Left ventricle myocardium inferior (tissue), 1 donor: ENCODE measurements around the gene USP4. TPM values are rescaled to one million over a fixed set of nuclear protein-coding genes. Genes with fewer than 3 reads are reported as not detected.
"Not testable (repeated sequence)": the region's sequence is repeated elsewhere in the genome, so short reads cannot be mapped to it uniquely, and the experiment has no call there.

Source experiments
- DNase-seq: peaks from one replicate; pipeline ENCODE4 v3.0.0-alpha.2; 2020
- H3K27ac ChIP-seq: fragments of 200-600 bp; replicated peaks from 2 replicates; pipeline ENCODE4 v1.8.0; 2021
- H3K27me3 ChIP-seq: fragments of 200-600 bp; 2 replicates; pipeline ENCODE4 v1.8.0; 2021; ENCODE audit warnings: low read depth
- H3K36me3 ChIP-seq: fragments of 200-600 bp; 2 replicates; pipeline ENCODE4 v1.8.0; 2021
- H3K4me1 ChIP-seq: fragments of 200-600 bp; 2 replicates; pipeline ENCODE4 v1.8.0; 2021
- H3K4me3 ChIP-seq: fragments of 200-600 bp; 2 replicates; pipeline ENCODE4 v1.8.0; 2021; ENCODE audit warnings: mild to moderate bottlenecking, moderate library complexity
- H3K9me3 ChIP-seq: fragments of 200-600 bp; replicated peaks from 2 replicates; pipeline ENCODE4 v1.8.0; 2021
- CTCF ChIP-seq: fragments of 200-600 bp; IDR thresholded peaks from 2 replicates; pipeline ENCODE4 v1.8.0; 2021; ENCODE audit warnings: antibody characterized with exemption, mild to moderate bottlenecking, borderline replicate concordance
- intact Hi-C: fragments of 100-400 bp; cut with micrococcal nuclease; formaldehyde crosslinking; loops from one replicate; pipeline ENCODE4 v1.11.0; 2022
- total RNA-seq: library from RNA; stranded (reverse); fragmentation: NEBNext Ultra II Directional; extraction: Animal tissue kit (Norgen Biotek cat#: 25700); gene quantifications from one replicate; pipeline ENCODE4 v1.2.1, GENCODE V29; 2021
- donor health status: DM: no; HTN: yes; CAD: no; lungs with severe emphysema.

USP4 gene
- total RNA-seq, 1 donor from 2014 or later = 37.3 TPM

- Histone ChIP-seq H3K4me1 (peaks cover 15% of the 10 kb centered on the region), H3K9me3 (no peaks in the 10 kb centered on the region), H3K4me3 (no peak overlapping the region), H3K36me3 (peaks cover 84% of the 10 kb centered on the region), H3K27ac (no peak overlapping the region), H3K27me3 (no peaks in the 10 kb centered on the region)
- no peak for TF ChIP-seq CTCF
- DNase-seq = no peak
- intact Hi-C loops = loop anchor here (10.0 kb wide), 1 partner anchor 111 kb away; no protein-coding TSS in a partner anchor
Measured at GRCh38 chr3:49333916-49334633, 5.8 kb downstream of the USP4 start.

GRCh38 chr3:49333091-49333490 is 6.8 kb downstream of the USP4 start:
- no peak for TF ChIP-seq CTCF
- no peaks in the 10 kb centered on the region for H3K9me3 ChIP-seq
- H3K4me1 ChIP-seq = peaks cover 5% of the 10 kb centered on the region
- DNase-seq = no peak
- H3K4me3 ChIP-seq = no peak overlapping the region
- no peak overlapping the region for H3K27ac ChIP-seq
- H3K36me3 ChIP-seq = peaks cover 93% of the 10 kb centered on the region
- H3K27me3 ChIP-seq = no peaks in the 10 kb centered on the region
- intact Hi-C loops = loop anchor here (10.0 kb wide), 1 partner anchor 112 kb away; no protein-coding TSS in a partner anchor

GRCh38 chr3:49329186-49329585 is 10.7 kb downstream of the USP4 start:
- H3K9me3 ChIP-seq = no peaks in the 10 kb centered on the region
- DNase-seq = no peak
- H3K36me3 ChIP-seq = peaks cover 98% of the 10 kb centered on the region
- H3K4me3 ChIP-seq = no peak overlapping the region
- peaks cover 1% of the 10 kb centered on the region for H3K4me1 ChIP-seq
- no peaks in the 10 kb centered on the region for H3K27me3 ChIP-seq
- intact Hi-C loops = no loop called here
- no peak overlapping the region for H3K27ac ChIP-seq
- TF ChIP-seq CTCF = no peak

GRCh38 chr3:49328350-49328749 is 11.5 kb downstream of the USP4 start:
- H3K27me3 ChIP-seq, H3K9me3 ChIP-seq, H3K4me3 ChIP-seq, intact Hi-C loops, DNase-seq, H3K4me1 ChIP-seq, H3K27ac ChIP-seq: not testable (repeated sequence)
- H3K36me3 ChIP-seq = peaks cover 98% of the 10 kb centered on the region

GRCh38 chr3:49327485-49327884 is 12.4 kb downstream of the USP4 start:
- DNase-seq = no peak
- no peak for TF ChIP-seq CTCF

GRCh38 chr3:49324768-49325167 is 15.1 kb downstream of the USP4 start:
- Histone ChIP-seq H3K9me3 (no peaks in the 10 kb centered on the region), H3K27me3 (no peaks in the 10 kb centered on the region), H3K36me3 (peaks cover 99% of the 10 kb centered on the region), H3K27ac (no peak overlapping the region), H3K4me3 (no peak overlapping the region), H3K4me1 (no peaks in the 10 kb centered on the region)
- no peak for TF ChIP-seq CTCF
- DNase-seq = no peak
- intact Hi-C loops = no loop called here

More at GRCh38 chr3:49327485-49327884, 12.4 kb downstream of the USP4 start:
- Histone ChIP-seq H3K4me1 (no peaks in the 10 kb centered on the region), H3K4me3 (no peak overlapping the region), H3K9me3 (no peaks in the 10 kb centered on the region), H3K27me3 (no peaks in the 10 kb centered on the region), H3K36me3 (peaks cover 98% of the 10 kb centered on the region), H3K27ac (no peak overlapping the region)
- intact Hi-C loops = no loop called here
